SKM-1 treated with dmso at 0.1 percent for 144 hours (cell line): ENCODE measurements around the gene TP53I13.
"Not testable (repeated sequence)": the region's sequence is repeated elsewhere in the genome, so short reads cannot be mapped to it uniquely, and the experiment has no call there.

Experiments
- DNase-seq: peaks from one replicate; lab custom pipeline; 2025; ENCODE audit not compliant: unreplicated experiment; lab: John Stamatoyannopoulos, UW

Gene TP53I13

GRCh38 chr17:29568331-29569244 is at the start of gene TP53I13:
Gene TP53I13 (plus strand): TSS chr17:29568701. CDS start chr17:29568759, 58 bp downstream.
- peak; percentile 76 for DNase-seq

GRCh38 chr17:29524692-29525091 is 43.8 kb upstream of the TP53I13 start:
- DNase-seq = no peak

- DNase-seq = no peak
Measured at GRCh38 chr17:29526322-29526721, 42.2 kb upstream of the TP53I13 start.

- DNase-seq = no peak
Measured at GRCh38 chr17:29533976-29534375, 34.5 kb upstream of the TP53I13 start.

- DNase-seq = no peak
Measured at GRCh38 chr17:29544066-29544465, 24.4 kb upstream of the TP53I13 start.

GRCh38 chr17:29546085-29546484 is 22.4 kb upstream of the TP53I13 start:
- no peak for DNase-seq

GRCh38 chr17:29546830-29547229 is 21.7 kb upstream of the TP53I13 start:
- DNase-seq = no peak

GRCh38 chr17:29549177-29549923 is 19.2 kb upstream of the TP53I13 start:
- DNase-seq = no peak

GRCh38 chr17:29555840-29556239 is 12.7 kb upstream of the TP53I13 start:
- DNase-seq = no peak

- DNase-seq = no peak
Measured at GRCh38 chr17:29557085-29557738, 11.3 kb upstream of the TP53I13 start.

- no peak for DNase-seq
Measured at GRCh38 chr17:29557739-29558116, 10.8 kb upstream of the TP53I13 start.

- DNase-seq = not testable (repeated sequence)
Measured at GRCh38 chr17:29558139-29558538, 10.4 kb upstream of the TP53I13 start.

GRCh38 chr17:29559640-29560039 is 8.9 kb upstream of the TP53I13 start:
- DNase-seq = no peak

- no peak for DNase-seq
Measured at GRCh38 chr17:29560316-29560715, 8.2 kb upstream of the TP53I13 start.

GRCh38 chr17:29561554-29562517 is 6.7 kb upstream of the TP53I13 start:
- no peak for DNase-seq

- DNase-seq = no peak
Measured at GRCh38 chr17:29562615-29563014, 5.9 kb upstream of the TP53I13 start.

GRCh38 chr17:29563816-29564215 is 4.7 kb upstream of the TP53I13 start:
- no peak for DNase-seq

- peak; percentile 34 for DNase-seq
Measured at GRCh38 chr17:29565643-29566472, 2.6 kb upstream of the TP53I13 start.

GRCh38 chr17:29566473-29567303 is 1.8 kb upstream of the TP53I13 start, which contains the start of gene ABHD15:
Gene ABHD15 (minus strand): TSS chr17:29567037. CDS start chr17:29566966, 71 bp downstream.
- peak; percentile 57 for DNase-seq
